Measurements from ENCODE around the gene CTSF.

The CTSF gene

DNA sequence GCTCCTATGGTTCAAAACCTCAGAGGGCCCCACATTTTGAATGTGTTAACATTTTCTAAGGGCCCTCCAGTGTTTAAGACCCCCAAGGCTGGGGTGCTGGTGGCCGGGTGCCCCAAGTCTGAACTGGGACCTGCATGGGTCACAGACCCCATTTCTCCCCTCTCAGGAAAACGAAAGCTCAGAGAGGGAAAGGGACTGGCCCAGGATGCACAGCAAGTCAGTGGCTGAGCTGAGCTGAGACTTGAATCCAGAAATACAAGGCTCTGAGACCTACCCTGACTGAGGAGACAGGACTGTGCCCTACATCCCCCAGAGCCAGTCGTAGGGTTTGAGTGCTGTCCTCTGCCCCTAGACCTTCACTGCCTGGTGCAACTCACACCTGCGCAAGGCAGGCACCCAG, 17.5 kb downstream of the CTSF start:
- DNase-seq (ENCODE audit: low spot score), result no peak
- in situ Hi-C loops (cut with MboI; ENCODE audit: low sequenced_read_pairs, unreplicated experiment), result no loop called here
- TF ChIP-seq, protein P1, sequence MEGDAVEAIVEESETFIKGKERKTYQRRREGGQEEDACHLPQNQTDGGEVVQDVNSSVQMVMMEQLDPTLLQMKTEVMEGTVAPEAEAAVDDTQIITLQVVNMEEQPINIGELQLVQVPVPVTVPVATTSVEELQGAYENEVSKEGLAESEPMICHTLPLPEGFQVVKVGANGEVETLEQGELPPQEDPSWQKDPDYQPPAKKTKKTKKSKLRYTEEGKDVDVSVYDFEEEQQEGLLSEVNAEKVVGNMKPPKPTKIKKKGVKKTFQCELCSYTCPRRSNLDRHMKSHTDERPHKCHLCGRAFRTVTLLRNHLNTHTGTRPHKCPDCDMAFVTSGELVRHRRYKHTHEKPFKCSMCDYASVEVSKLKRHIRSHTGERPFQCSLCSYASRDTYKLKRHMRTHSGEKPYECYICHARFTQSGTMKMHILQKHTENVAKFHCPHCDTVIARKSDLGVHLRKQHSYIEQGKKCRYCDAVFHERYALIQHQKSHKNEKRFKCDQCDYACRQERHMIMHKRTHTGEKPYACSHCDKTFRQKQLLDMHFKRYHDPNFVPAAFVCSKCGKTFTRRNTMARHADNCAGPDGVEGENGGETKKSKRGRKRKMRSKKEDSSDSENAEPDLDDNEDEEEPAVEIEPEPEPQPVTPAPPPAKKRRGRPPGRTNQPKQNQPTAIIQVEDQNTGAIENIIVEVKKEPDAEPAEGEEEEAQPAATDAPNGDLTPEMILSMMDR (IDR thresholded peaks at IDR 0.05; ENCODE audit: borderline replicate concordance, control extremely low read depth, extremely low read depth, insufficient read depth, missing control alignments), result no peak

DNA sequence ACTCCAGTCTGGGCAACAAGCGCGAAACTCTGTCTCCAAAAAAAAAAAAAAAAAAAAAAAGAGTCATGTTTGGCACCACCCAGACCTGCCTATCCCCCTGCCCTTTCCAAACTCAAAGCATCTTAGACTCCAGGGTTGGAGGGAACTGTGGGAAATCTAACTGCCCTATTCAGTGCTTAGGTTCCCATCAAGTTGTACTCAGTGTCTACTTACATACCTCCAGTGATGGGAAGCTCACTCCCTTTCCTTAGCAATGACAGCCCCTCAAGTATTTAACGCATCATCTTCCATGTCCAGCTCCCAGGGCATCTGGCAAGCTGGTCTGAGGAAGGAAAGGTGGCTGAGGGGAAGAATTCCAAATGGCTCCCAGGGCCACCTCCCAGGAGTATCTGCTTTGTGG, 18.7 kb downstream of the CTSF start:
- no peak for DNase-seq (ENCODE audit: low spot score)
- in situ Hi-C loops (cut with MboI; ENCODE audit: low sequenced_read_pairs, unreplicated experiment), result no loop called here
- TF ChIP-seq, protein P1 (IDR thresholded peaks at IDR 0.05; ENCODE audit: borderline replicate concordance, control extremely low read depth, extremely low read depth, insufficient read depth, missing control alignments), result no peak

DNA sequence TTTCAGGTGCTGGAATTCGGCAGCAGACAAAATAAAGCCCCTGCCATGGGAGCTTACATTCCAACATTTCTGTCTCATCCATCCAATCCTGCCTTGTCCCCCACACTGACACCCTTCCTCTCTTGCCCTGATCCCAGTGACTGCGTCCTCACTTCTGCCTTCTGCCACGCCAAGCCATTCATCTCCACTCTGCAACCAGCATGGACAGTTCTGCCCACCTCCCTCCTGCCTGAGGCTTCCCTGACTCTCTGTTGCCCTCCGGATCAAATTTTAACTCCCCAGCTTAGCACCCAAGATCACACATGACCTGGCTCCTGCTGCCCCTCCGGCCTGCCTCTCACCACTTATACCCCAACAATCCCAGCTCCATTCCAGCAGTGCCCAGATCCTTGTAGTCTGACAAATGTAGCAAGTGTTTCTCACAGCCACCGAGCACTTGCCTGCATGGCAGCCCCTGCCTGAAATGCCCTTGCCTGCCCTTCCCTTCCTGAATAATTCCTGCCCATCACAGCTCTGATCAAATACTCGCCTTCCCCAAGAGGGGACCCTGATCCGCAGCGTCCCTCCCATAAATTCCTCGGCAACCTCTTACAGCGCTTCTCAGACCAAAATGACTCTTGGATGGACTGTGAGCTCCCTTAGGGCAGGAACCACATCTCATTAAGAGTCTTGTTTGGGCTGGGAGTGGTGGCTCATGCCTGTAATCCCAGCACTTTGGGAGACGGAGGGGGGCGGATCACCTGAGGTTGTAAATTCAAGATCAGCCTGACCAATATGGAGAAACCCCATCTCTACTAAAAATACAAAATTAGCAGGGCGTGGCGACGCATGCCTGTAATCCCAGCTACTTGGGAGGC, 19.4 kb downstream of the CTSF start:
- in situ Hi-C loops (cut with MboI; ENCODE audit: low sequenced_read_pairs, unreplicated experiment), result no loop called here
- no peak for DNase-seq (ENCODE audit: low spot score)
- TF ChIP-seq, protein P1 (IDR thresholded peaks at IDR 0.05; ENCODE audit: borderline replicate concordance, control extremely low read depth, extremely low read depth, insufficient read depth, missing control alignments), result no peak

DNA sequence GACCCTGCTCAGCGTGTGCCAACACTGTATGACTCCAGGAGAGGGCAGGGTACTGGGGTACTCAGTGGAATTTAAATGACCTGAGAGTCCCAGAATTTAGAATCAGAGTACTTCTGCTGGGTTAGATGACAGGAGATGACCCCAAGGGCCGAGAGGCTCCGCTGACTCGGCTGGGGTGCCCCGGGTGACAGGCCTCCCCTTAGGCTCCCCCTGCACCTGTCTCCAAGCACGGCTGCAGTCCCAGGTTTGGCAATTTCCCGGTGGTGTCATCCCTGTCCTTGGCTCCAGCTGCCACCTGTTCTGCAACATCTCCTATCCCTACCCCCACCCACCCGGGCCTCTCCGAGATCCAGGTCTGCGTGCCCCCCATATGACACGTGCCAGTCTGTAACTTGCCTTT, 20.4 kb downstream of the CTSF start:
- DNase-seq (ENCODE audit: low spot score), result no peak
- TF ChIP-seq, protein P1 (IDR thresholded peaks at IDR 0.05; ENCODE audit: borderline replicate concordance, control extremely low read depth, extremely low read depth, insufficient read depth, missing control alignments), result no peak
- in situ Hi-C loops (cut with MboI; ENCODE audit: low sequenced_read_pairs, unreplicated experiment), result no loop called here

DNA sequence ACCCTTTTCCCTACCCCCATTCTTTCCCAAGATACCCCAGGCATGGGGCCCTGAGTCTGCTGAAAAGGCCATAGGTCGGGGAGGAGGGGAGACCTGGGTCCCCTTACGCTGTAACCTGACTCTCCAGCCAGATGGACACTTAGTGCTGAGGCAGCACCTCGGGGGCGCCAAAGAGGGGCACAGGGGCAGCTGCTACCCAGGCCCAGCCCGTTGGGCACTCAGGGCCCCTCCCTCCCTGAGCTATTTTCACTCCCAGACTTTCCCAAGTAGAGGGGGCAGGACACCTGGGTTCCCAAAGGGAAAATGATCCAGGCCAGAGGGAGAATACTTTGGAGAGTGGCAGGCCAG, 20.8 kb downstream of the CTSF start:
- no peak for DNase-seq (ENCODE audit: low spot score)
- TF ChIP-seq, protein P1 (IDR thresholded peaks at IDR 0.05; ENCODE audit: borderline replicate concordance, control extremely low read depth, extremely low read depth, insufficient read depth, missing control alignments), result no peak
- in situ Hi-C loops (cut with MboI; ENCODE audit: low sequenced_read_pairs, unreplicated experiment), result no loop called here

DNA sequence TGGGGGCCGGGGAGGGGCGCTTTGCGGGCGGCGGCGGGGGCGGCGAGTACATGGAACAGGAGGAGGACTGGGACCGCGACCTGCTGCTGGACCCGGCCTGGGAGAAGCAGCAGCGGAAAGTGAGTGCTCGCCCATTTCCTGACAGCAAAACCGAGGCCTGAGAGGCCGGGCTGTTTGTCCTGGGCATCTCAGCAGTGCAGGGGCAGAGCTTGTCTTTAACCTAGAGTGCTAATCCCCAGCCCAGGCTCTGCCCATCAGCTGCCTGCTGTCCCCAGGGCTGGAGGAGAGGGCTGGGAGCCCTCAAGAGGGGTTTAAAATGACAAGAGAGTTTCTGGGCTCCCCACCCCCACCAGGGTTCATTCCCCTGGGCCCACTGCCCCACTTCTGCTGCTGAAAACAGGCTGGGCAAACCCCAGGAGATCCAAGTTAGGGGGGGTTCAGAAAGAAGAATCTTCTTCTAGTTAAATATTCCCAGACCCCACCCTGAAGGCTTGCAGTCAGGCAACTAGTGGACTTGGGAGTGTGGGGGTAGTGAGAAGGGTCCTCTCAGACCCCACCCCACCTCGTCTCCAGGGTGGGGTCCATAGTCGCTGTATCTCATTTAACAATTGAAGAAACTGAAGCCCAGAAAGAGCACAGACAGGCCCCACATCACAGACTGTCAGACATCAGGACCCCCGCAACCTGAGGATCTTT, 21.3 kb downstream of the CTSF start:
- in situ Hi-C loops (cut with MboI; ENCODE audit: low sequenced_read_pairs, unreplicated experiment), result no loop called here
- DNase-seq (ENCODE audit: low spot score), result no peak
- TF ChIP-seq, protein P1 (IDR thresholded peaks at IDR 0.05; ENCODE audit: borderline replicate concordance, control extremely low read depth, extremely low read depth, insufficient read depth, missing control alignments), result no peak
